Astrocyte of the hippocampus (primary cell): ENCODE measurements around the gene ACHE.

Source experiments
- DNase-seq: peaks from one replicate; pipeline ENCODE4 v3.0.0; 2011; ENCODE audit warnings: low read depth, low spot score

ACHE gene

DNA sequence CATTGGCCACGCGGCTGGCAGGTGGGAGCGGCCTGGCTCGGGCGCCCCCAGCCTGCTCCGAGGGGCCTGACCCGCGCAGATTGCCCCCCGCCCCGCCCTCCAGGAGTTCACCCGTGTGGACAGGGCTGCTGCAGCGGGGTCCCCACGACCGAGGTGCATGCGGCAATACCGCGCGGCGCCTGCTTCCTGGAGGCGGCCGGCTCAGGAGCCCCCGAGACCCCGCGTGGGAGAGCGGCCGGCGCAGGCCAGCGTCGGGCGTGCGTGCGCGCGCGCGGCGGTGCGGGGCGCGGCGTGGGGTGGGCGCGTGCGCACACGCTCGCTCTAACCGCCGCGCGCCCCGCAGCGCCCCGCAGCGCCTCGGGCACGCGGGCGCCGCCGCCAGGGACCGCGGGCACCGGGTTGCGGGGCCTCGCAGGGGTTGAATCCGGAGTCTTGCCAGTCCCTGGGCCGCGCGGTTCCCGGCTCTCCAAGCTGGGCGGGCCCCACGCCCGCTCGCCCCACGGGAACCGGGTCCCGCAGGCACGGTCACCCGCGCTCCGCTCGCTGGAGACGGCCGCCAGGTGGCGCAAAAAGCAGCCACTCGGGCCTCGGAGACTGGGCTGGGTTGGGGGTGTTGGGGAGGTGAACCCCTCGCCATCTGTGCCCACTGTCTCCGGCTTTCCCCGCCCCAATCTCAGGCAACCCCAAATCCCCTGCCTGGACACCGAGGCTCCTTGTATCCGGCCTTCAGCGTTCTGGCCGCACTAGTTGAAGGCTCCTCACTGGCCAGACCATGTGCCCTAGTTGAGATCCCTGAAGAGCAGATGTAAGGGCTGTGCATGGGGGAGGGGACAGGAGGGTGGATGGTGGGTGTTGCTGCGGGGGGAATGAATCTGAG, 1.3 kb upstream of the ACHE start:
- DNase-seq, result peak; percentile 60

DNA sequence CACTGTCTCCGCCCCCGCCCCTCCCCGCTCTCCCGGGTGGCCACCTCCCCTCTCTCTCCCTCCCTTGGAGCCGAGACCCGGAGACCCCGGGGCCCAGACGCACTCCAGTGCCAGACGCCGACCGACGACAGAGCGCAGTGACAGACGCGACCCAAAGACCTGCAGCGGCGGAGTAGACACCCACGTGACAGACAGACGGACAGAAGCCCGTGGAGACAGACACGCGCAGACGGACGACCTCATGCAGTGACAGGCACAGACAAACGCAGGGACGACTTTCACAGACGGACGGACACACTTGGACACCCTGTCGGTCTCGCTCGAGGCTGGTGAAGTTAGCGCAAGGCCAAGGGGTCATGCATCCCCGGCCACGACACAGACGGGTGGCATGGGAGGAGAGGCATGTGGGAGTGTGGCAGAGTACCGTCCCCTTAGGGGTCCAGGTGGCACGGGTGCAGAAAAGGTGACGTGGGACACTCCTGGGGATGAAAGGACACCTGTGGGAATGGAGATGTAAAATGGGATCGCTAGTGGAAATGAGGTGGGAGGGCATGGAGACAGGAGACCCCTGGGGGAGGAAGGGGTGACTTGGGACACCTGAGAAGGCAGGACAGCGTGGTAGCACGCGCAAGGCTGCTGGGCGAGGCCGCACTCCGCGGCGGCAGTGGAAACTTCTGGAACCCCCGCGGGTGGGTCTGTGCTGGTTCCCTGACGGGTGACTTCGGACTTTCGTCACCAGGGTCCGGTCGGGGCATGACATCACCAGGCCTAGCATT, 456 bp upstream of the ACHE start:
- DNase-seq, result peak; percentile 43

DNA sequence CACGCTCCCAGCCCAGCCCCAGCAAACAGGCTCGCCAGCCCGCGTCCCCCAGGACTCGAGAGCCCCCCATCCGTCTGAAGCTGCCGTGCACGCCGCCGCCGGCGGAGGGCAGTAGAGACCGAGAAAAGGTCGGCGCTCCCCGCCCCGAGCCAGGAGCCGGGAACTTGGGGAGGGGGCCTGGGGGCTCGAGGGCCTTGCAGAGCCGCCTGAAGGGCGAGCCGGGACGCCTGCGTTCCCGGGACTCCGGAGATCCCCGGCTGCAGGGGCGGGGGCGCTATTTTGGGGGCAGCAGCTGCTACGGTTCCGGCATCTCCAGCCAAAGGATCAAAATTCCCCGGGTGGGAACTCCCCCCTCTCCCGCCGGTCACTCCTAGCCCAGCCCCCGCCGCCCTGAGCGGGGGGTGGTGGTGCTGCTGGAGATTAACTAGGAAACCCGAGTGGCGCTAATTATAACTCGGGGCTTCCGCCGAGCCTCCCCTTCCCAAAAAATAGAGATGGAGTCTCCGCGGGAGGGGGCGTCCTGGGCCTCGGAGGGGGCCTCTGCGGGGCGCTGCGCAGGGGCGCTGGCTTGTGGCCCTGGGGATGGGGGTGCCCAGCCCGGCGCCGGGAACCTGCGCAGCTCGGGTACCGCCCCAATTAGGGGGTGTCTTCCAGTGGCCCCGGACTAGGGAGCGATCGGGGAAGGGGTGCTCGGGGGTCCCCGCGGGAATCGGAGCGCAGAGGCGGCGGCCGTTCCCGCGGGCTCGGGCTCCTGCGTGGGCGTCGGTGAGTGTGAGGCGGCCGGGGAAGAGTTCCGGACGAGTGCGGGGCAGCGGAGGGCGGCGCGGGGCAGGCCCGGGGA, 608 bp downstream of the ACHE start:
- peak; percentile 70 for DNase-seq

DNA sequence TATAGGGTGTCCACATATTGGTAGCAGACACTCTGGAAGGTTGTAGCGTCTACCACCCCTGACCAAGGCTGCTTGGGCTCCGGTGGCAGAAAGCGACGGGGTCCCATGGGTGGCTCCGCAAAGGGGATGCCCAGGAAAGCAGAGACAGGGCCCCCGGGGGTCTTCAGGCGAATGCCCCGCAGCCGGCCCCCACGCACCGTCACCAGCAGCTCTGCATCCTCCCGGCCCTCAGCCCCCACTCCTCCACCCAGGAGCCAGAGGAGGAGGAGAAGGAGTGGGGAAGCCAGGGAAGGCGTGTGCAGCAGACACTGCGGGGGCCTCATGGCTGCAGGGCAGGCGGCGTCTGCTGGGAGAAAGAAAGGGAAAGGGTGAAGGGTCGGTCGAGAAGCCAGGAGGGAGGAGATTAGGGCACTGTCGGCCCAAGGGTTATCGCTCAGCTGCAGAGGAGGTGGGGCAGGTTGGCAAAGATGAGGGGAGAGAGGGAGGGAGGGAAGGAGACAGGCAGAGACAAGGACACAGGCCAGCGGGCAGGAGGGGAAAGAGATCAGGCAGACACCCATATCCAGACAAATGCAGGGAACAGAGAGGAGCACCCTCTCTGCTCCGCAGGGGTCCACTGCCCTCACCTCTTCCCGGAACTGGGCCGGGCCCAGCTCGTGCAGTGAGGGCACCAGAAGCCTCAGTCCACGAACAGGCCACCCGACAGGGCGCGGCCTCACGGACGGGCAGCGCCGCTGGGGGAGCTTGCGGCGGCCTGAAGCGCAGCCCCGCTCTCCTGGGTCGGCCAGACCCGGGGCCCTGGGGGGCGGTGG, 1.6 kb downstream of the ACHE start:
- no peak for DNase-seq

DNA sequence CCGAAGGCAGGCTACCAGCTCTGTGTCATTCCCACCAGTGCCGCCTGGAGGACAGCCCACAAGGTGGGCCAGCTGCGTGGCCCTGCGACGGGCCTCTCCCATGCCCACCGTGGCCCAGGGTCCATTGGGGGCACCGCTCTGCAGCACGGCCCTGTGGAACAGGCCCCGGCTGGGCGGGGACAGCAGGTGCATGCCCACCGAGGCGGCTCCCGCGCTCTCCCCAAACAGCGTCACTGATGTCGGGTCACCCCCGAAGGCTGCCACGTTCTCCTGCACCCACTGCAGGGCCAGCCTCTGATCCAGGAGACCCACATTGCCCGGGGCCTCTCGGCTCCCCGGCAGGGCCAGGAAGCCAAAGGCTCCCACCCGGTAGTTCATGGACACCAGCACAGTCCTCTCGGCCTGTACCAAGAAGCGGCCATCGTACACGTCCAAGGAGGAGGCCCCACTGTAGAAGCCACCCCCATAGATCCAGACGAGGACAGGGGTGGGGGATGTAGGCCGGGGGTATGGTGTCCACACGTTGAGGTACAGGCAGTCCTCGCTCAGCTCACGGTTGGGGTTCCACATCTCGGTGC, 2.3 kb downstream of the ACHE start:
- no peak for DNase-seq

DNA sequence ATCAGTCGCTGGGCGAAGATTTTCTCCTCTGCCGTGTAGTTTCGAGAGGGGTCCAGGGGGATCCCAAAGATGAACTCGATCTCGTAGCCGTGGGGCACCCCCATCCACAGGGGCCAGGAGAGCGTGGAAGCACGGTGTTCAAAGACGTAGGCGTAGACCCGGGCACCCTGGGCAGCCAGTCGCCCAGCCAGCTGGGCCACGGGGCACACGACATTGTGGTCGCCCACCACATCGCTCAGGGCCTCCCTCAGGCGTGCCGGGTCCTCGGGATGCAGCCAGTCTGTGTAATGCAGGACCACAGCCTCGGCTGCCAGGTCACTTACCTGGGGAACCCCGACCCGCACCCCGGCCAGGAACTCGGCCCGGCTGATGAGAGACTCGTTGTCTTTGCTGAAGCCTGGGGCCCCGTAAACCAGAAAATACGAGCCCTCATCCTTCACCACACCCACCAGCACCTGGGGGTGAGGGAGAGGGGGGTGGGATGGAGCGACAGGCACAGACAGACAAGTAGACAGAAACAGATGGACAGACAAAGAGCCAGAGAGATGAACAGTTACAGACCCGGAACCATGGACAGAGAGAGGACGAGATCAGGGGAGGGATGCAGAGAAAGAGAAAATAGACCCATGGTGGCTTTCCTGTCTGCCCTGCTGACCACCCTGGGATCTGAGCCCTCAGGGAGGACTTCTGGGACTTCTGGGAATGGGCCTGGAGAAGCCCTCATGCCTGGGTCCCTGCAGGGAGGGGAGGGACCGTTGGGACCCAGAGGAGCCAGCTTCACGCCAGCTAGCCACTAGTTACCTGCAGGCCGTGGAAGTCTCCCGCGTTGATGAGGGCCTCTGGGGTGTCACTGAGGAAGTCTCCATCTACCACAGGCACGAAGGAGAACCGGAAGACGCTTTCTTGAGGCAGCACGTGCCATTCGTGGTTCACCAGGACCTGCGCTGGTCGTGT, 3.0 kb downstream of the ACHE start:
- DNase-seq, result no peak

DNA sequence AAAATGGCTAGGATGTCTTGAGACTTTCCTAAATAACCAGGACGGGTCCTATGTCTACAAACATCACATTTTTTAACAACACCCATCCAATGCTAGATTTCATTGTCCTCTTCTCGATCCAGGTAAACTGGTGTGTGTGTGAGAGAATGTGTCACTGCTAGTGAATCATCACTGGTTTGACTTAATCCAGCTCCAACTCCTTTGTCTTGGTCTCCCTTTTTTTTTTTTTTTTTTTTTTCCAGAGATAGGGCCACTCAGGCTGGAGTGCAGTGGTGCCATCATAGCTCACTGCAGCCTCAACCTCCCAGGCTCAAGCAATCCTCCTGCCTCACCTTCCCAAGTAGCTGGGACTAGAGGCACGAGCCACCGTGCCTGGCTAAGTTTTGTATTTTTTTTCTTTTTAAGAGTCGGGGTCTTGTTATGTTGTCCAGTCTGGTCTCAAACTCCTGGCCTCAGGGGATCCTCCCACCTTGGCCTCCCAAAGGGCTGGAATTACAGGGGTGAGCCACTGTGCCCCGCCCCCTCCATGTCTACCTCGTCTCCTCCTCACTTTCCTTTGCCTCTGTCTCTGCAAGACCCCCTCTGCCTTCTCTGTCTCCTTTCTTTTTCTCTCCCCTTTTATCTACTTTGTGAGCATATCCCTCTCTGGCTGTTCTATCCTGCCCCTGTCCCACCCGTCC, 4.0 kb downstream of the ACHE start:
- peak; percentile 34 for DNase-seq

DNA sequence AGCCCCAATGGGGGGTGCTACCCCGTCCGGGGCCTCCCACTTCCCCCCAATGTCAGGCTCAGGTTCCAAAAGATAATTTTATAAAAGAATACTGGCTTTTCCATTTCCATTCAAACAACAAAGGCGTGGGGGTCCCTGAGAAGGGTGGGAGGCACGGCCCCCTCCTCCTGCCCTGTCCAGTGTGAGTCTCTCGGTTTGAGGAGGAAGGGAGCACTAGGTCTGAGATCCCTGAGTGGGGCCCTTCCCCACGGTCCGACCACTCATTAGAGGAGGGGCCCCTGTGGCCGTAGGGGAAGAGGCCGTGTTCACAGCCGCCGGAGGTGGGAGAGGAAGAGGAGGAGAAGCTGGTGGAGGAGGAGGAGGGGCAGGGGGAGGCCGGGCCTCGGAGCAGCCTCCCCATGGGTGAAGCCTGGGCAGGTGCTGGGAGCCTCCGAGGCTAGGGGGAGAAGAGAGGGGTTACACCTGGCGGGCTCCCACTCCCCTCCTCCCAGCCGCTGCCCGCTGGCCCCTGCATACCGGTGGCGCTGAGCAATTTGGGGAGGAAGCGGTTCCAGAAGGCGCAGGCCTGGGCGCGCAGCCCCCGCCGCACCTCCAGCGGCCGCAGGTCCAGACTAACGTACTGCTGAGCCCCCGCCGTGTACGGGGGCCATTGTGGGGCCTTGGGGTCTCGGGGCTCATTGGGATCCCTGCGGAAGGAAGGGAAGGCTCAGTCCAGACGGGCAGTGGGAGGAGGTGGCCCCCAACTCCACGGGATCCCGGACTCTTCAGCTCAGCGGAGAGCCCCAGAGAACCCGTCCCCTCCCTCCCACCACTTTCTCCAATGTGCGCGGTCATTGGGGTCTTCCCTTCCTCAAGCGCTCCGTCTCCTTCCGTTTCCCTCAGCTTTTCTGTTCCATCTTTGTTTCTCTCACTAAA, 4.8 kb downstream of the ACHE start:
- DNase-seq, result peak; percentile 37

DNA sequence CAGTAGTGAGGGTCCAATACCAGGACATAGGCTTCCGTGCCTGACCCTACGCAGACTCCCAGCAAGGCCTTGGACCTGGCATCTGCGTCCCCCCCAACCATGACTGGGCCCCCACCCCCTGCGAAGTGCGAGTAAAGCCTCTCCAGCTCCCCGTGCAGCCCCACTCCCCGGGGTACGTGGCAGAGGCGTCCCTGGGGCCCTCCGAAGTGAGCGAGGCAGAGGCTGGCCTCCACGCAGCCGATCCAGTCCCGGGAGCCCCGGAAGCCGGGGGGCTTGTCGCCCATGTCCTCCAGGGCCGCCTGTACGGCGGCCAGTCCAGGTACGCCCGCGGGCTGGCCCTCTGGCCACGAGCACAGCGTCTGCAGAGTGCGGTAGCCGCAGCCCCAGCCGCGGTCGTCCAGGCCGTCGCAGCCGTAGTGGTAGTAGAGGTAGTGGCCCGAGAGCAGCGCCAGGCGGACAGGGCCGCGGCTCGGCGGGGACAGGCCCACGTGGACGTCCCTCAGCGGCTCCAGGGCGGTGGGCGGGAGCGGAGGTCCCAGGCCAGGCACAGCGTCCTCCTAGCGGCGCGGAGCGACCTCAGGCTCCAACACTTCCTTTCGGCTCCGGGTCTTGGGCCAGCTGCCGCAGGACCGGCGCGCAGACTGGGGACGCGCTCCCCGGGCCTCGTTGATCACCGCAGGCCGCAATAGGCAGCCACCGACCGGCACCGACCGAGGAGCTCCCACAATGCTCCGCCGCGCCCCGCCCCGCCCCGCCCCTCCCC, 6.5 kb downstream of the ACHE start, which contains the start of gene UFSP1:
TSS of gene UFSP1 (minus strand) at position 728 of the 763 bp plus-strand sequence. CDS start at position 284, 444 bp downstream.
- DNase-seq, result no peak

DNA sequence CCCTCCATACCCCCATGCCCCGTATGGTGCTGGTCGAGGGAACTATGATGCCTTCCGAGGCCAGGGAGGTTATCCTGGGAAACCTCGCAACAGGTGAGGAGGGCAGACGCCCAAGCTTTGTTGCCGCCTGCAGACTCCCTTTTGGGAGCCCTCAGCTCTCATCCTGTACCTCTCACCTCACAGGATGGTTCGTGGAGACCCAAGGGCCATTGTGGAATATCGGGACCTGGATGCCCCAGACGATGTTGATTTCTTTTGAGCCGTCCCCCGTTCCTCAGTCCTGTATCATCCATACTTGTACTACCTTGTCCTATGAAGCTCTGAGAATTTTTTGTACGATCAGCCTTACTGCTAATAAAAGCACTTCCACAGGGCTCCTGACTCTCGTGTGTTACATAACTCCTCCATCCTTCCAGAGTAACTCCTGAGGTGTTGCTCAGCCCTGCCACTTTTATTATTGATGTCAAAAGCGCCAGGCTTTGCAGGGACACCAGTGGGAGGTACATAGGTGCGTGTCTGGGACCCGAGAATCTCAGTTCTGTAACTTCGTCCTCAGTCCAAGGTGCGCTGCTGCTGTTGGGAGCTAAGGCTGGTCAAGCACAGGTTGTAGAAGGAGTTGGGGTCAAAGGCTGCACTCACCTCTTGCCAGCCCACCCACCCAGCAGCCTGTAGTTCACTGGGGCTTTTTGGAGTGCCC, 7.2 kb downstream of the ACHE start:
- no peak for DNase-seq

DNA sequence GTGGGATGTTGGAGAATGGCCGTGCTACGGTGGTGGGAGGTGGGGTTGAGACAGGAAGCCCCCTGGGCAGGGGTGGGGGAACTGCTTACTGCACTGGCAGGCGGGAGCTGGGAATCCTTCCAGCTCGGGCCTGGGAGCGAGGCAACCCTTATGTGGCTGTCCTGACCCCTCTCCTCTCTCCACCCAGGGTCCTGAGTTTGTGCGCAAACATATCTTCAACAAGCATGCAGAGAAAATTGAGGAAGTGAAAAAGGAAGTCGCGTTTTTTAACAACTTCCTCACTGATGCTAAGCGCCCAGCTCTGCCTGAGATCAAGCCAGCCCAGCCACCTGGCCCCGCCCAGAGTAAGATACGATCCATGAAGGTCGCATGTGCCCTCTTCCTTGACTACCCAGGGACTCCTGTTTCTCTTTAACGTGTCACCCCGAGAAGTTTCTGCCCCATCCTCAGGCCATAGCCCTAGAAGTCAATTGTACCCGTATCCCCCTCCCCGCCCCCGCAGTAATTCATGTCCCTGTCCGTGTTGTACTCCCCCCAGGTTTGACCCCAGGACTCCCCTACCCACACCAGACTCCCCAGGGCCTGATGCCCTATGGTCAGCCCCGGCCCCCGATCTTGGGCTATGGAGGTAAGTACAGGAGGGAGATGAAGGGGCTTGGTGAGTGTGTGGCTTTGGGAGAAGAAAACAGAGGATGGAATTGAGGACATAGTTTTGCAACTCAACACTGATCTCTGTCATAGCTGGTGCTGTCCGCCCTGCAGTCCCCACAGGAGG, 8.0 kb downstream of the ACHE start:
- DNase-seq, result no peak

DNA sequence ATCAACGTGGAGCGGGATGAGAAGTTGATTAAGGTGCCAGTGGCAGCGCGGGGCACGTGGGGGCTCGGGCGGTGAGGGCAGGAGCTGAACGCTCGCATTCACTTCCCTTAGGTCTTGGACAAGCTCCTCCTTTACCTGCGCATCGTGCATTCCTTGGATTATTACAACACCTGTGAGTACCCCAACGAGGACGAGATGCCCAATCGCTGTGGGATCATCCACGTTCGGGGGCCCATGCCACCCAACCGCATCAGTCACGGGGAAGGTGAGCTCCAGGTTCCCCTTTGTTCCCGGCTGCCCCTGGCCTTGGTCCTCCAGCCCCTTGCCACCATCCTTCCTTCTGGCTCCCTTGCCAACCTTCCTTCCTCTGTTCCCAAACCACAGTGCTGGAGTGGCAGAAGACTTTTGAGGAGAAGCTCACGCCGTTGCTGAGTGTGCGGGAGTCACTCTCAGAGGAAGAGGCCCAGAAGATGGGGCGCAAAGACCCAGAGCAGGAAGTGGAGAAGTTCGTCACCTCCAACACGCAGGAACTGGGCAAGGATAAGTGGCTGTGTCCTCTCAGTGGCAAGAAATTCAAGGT, 8.7 kb downstream of the ACHE start:
- DNase-seq, result no peak

DNA sequence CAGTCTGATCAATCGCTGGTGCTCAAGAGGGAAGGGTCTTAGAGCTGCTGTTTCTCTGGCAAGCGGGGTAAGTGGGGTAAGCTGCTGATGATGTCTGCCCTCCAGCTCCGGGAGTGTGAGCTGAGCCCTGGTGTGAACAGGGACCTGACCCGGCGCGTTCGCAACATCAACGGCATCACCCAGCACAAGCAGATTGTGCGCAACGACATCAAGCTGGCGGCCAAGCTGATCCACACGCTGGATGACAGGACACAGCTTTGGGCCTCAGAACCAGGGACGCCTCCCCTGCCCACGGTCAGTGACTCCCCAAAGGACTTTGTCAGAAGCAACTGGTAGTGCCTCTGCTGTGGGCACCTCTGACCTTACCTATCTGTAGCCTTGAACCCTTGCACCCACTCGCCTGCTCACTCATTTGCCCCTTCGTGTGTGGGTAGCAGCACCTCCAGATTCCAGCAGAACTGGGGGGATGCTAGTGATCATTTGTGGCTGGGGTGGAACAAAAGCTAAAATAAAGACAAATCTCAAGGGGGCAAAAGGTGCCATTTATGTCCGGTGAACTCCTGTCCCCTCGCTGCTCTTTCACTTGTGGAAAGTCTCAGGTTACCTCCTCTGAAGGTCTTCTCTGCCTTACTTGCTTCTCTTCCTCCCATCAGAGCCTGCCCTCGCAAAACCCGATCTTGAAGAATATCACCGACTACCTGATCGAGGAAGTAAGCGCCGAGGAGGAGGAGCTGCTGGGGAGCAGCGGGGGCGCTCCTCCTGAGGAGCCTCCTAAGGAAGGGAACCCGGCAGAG, 9.3 kb downstream of the ACHE start:
- no peak for DNase-seq

DNA sequence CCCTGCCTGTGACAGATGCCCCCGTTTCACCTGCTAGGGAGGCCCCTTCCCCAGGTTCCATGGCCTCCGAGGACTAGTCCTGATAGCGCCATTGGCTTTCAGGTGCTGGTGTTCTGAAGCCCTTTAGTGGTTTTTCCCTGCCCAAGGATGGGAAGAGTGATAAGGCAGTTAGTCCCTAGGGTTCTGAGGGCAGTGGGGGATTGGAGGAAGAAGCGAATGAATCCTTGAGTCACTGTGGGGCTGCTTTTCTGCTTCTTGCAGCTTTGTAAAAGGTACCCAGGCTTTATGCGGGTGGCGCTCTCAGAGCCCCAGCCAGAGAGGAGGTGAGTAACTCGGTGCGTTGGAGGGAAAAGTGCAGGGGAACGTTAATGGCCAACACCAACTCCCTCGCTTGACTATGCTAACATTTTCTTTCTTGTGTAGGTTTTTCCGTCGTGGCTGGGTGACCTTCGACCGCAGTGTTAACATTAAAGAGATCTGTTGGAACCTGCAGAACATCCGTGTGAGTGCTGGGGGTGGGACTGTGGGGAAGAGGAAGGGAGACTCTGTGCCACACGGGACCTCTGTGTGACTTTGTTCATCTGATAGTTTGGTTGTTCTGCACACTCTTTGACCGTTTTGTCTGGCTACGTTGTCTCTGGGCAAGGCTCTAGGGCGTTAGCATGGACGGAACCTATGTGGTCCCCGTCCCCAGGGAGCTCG, 10.1 kb downstream of the ACHE start:
- DNase-seq, result no peak
